CD4-positive, alpha-beta T cell treated with Interleukin-6 for 4 hours (primary cell): ENCODE results near the gene DNAH10.
"Not testable (repeated sequence)": the region's sequence is repeated elsewhere in the genome, so short reads cannot be mapped to it uniquely, and the experiment has no call there.

Experiments
- DNase-seq: peaks from one replicate; pipeline ENCODE4 v3.0.0-alpha.2; 2020; ENCODE audit warnings: mixed read lengths

DNAH10 gene

GRCh38 chr12:123747309-123747708 lies 14.8 kb upstream of the DNAH10 start:
- no peak for DNase-seq

- DNase-seq = no peak
Measured at GRCh38 chr12:123748161-123748560, 13.9 kb upstream of the DNAH10 start.

- DNase-seq = no peak
Measured at GRCh38 chr12:123748661-123749060, 13.4 kb upstream of the DNAH10 start.

- DNase-seq = no peak
Measured at GRCh38 chr12:123749355-123749754, 12.7 kb upstream of the DNAH10 start.

DNA sequence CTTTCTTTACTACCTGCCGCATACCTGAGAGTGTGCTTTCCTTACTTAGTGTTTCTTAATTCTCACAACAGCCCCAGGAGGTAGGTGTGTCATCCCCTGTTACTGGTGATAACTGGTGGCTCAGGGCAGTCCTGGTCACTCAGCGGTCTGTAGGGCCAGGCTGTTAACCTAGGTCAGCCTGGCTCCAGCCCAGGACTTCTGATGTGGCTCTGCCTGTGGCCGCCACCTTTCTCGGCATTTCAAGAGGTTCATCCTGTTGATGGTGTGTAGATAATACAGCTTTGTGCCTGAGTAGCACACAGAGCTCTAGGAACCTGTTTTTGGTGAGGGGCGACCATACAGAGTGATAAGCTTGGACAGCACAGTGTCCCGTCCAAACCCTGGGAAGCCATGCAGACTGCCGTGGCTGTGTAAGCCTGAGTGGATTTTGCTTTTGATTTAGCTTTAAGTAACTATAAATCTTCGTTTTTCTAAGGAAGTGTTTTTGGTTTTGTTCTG lies 11.9 kb upstream of the DNAH10 start:
- no peak for DNase-seq

- DNase-seq = no peak
Measured at GRCh38 chr12:123752046-123752445, 10.1 kb upstream of the DNAH10 start.

DNA sequence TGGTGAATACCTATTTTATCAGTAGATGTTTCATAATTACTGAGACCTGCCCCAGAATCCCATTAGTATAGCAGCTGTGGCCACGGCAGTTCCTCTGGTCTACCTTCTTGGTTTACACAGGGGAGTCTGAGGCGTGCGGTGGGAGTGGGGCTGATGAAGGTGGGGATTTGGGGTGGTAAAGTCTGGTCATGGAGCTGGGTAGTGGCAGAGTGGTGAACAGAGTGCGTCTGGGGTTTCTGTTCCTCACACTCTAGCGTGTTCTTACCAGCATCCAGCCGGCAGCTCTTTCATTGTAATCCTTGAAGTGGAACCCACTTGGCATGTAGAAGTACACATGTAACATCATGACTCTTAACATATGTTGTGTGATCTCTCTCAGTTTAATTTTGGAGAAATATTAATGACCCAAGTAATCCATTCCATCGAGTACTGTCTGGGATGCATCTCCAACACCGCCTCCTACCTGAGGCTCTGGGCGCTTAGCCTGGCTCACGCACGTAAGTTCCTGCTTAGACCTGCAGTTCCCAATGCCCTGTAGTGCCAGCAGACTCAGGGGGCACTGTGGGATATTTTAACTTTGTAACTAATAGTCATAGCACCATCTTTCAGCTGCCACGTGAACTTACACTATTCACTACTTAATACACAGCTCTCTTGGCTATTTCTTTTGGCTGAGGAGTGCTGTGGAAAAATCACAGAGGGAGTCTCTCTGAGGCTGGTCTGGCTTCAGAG lies 7.9 kb upstream of the DNAH10 start:
- no peak for DNase-seq

- DNase-seq = no peak
Measured at GRCh38 chr12:123757561-123757960, 4.5 kb upstream of the DNAH10 start.

GRCh38 chr12:123760267-123760938 lies 1.7 kb upstream of the DNAH10 start:
- DNase-seq = no peak

- no peak for DNase-seq
Measured at GRCh38 chr12:123762715-123763052, 583 bp downstream of the DNAH10 start.

- no peak for DNase-seq
Measured at GRCh38 chr12:123763093-123763492, 992 bp downstream of the DNAH10 start.

GRCh38 chr12:123764109-123764508 lies 2.0 kb downstream of the DNAH10 start:
- DNase-seq = no peak

GRCh38 chr12:123765504-123766035 lies 3.5 kb downstream of the DNAH10 start:
- no peak for DNase-seq

DNA sequence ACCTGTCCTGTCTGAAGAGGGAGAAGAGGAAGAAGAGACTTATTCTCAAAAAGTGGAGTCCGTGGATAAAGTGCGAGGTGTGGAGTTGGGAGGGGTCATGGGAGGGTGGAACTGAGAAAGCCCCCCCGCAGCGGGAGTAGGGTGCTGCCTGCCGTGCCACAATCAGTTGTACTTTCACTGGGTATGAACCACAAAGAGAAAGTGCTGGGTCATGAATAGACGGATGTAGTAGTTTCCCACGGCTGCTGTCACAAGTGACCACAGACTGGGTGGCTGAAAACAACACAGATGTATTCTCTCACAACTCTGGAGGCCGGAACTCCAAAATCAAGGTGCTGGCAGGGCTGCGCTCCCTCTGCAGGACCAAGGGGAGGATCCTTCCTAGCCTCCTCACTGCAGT lies 5.5 kb downstream of the DNAH10 start:
- DNase-seq = no peak

DNA sequence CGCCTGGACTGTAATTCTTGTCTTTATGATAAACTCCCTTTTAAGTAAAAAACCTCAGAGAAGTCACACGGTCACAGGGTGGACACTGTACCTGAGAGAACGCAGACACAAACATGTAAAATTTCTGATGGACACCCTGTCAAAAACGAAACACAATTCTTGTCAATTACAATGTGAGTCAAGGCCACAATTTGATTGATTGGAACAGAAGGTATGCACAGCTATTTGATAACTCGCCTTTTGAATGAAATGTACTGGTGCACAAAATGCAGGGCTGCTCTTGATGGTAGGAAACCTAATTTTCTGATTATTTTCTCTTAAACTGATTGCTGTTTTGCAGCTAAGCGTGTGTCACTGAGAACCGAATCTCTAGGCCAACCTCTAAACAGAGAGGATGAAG lies 9.2 kb downstream of the DNAH10 start:
- DNase-seq = no peak

DNA sequence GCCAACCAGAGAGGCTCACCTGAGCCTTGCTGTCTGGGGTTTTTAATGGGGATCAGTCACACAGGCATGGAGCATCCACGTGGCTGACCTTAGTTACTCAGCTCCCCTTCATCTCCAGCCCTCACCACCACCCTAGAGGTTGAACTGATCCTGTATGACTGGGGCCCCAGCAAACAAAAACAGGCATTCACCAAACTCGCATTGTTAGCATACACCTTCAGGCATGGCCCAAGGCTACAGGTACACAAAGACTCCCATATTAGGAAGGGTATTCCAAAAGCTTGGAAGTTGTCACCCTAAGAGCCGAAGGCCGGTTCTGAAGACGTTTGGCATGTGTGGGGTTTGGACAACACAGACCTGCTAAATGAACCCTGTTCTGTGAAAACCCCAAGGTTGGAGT lies 10.0 kb downstream of the DNAH10 start:
- DNase-seq = no peak

DNA sequence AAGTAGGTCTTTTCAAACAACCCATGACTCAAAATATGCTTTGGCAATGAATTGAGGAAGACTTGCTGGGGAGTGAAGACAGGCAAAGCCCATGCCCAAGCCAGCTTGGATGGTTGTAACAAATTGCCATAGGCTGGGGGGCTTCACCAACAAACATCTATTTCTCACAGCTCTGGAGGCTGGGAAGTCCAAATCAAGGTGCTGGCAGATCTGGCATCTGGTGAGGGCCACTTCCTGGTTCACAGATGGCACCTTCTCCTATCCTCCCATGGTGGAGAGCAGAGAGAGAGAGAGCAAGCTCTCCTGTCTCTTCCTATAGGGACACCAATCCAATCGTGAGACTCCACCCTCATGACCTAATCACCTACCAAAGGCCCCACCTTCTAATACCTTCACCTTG lies 11.3 kb downstream of the DNAH10 start:
- no peak for DNase-seq

GRCh38 chr12:123779551-123779950 lies 17.4 kb downstream of the DNAH10 start:
- DNase-seq = no peak

GRCh38 chr12:123782997-123783792 lies 21.1 kb downstream of the DNAH10 start:
- no peak for DNase-seq

DNA sequence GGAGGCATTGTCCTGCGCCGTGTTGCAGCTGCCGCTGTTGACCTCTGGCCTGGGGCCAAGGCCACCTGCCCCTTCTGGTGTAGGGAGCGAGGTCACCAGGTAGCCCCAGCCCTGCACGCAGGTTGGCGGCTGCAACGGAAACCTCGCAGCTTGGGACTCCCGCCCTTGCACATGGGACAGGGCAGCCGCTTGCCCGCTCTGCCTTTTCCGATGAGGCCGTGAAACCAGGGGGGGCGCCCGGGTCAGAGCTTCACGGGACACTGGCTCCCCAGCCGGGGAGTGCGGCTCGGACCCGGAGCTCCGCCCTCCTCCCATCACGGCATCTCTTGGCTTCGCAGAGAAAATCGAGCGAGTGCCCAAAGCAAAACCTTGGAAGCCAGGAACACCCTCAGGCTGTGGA lies 25.4 kb downstream of the DNAH10 start:
- DNase-seq = no peak

DNA sequence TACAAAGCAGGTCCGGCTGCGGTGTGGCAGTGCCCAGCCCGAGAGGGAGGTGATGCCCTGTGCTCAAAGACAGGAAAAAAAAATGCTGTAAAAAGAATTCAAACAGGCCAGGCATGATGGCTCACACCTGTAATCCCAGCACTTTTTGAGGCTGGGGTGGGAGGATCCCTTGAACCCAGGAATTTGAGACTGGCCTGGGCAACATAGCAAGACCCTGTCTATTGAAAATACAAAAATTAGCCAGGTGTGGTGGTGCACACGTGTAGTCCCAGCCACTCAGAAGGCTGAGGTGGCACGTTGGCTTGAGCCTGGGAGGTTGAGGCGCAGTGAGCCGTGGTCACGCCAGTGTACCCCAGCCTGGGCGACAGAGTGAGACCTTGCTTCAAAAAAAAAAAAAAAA lies 26.4 kb downstream of the DNAH10 start:
- no peak for DNase-seq

- DNase-seq = not testable (repeated sequence)
Measured at GRCh38 chr12:123789422-123789821, 27.3 kb downstream of the DNAH10 start.

GRCh38 chr12:123790905-123791467 lies 28.9 kb downstream of the DNAH10 start:
- no peak for DNase-seq
